ENCODE results near the gene TNFSF12.

Gene TNFSF12

DNA sequence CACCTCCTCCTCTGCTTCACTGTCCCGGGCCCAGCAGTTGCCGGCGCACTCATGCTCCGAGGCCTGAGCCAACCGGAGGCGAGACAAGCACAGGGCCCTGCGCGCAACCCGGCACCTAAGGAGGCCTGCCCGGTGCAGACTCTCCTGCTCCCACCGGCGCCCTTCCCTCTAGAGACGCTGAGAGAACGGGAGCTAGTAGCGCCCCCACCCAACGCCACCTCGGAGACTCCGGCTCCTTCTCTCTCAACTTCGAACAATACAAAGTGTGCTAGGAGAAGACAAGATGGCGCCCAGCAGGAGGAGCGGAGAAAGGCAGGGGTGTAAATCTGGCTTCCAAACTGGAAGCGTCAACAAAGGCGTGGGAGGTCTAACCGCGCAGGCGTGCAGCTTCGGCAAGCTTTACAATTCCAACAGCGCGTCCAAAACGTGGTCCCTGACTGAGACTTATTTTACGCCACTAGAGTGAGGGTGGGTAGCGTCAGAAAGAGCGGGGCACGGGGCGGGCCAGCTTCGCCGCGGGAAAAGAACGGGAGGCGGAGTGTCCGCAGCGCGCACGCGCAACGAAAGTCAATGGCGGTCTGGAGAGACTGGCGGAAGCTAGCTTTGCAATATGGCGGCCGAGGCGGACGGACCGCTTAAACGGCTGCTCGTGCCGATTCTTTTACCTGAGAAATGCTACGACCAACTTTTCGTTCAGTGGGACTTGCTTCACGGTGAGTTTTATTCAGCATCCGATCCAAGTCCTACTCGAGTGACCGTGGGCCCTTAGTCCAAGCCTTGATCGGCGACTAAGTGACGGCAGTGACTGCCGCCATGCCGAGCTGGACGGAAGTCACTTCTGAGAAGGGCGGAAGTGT is 34.6 kb downstream of the TNFSF12 start, which contains the start of gene MPDU1:
Gene MPDU1 (plus strand): TSS at position 600 of the 857 bp plus-strand sequence. CDS start 11 bp downstream, at position 611.
- DNase-seq (ENCODE audit: low read depth, low spot score), result peak; percentile 73
- peak within 1 kb of the TSS; percentile 81 for H3K4me3 ChIP-seq (ENCODE audit: low read depth, low read length)
- CTCF ChIA-PET, result interaction anchor here (1.0 to 5.1 kb wide), 4 partner anchors 23 to 303 kb away, joined by 3 to 57 read pairs (median 19); partner anchors contain the start of genes SENP3, TP53 and WRAP53
- POLR2A ChIA-PET, result interaction anchor here (0.6 to 3.6 kb wide), 6 partner anchors 9 to 103 kb away, joined by 4 to 45 read pairs (median 6); partner anchors contain the start of genes POLR2A, TP53 and WRAP53
- TF ChIP-seq, protein P1, sequence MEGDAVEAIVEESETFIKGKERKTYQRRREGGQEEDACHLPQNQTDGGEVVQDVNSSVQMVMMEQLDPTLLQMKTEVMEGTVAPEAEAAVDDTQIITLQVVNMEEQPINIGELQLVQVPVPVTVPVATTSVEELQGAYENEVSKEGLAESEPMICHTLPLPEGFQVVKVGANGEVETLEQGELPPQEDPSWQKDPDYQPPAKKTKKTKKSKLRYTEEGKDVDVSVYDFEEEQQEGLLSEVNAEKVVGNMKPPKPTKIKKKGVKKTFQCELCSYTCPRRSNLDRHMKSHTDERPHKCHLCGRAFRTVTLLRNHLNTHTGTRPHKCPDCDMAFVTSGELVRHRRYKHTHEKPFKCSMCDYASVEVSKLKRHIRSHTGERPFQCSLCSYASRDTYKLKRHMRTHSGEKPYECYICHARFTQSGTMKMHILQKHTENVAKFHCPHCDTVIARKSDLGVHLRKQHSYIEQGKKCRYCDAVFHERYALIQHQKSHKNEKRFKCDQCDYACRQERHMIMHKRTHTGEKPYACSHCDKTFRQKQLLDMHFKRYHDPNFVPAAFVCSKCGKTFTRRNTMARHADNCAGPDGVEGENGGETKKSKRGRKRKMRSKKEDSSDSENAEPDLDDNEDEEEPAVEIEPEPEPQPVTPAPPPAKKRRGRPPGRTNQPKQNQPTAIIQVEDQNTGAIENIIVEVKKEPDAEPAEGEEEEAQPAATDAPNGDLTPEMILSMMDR (IDR thresholded peaks at IDR 0.05; ENCODE audit: insufficient read depth, low read length, missing control alignments), result no peak

DNA sequence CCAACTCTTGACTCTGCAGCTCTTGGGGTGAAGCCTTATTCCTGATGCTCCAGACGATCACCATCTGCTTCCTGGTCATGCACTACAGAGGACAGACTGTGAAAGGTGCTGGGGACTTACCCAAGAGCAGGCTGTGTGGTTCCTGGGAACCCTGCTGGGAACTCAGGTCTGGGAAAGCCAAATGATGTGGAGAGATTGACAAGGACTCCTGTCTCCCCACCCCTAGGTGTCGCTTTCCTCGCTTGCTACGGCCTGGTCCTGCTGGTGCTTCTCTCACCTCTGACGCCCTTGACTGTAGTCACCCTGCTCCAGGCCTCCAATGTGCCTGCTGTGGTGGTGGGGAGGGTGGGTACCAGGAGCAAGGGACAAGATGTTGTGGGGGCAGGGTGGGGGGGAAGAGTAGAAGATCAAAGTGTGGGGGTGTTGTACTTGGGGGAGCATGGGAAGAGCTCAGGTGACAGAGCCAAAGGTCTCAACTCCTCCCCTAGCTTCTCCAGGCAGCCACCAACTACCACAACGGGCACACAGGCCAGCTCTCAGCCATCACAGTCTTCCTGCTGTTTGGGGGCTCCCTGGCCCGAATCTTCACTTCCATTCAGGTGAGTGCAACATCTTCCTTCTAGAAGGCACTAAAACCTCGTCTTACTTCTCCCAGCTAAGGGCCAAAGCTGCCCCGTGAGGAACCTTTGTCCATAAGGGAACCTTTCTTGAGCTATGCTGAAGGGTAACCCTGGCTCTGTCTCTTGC is 38.0 kb downstream of the TNFSF12 start:
- ChIA-PET POLR2A (interaction anchor here (0.6 to 4.4 kb wide), 10 partner anchors 8 to 236 kb away, joined by 3 to 31 read pairs (median 4); partner anchors contain the start of genes CD68, FXR2, POLR2A and SAT2), CTCF (interaction anchor here (0.9 to 5.1 kb wide), 8 partner anchors 11 to 101 kb away, joined by 3 to 57 read pairs (median 4); partner anchors contain the start of genes SENP3, TP53 and WRAP53)
- TF ChIP-seq, protein P1 (IDR thresholded peaks at IDR 0.05; ENCODE audit: insufficient read depth, low read length, missing control alignments), result peak; percentile 12
- H3K4me3 ChIP-seq (ENCODE audit: low read depth, low read length), result no peak overlapping the region
- DNase-seq (ENCODE audit: low read depth, low spot score), result no peak

DNA sequence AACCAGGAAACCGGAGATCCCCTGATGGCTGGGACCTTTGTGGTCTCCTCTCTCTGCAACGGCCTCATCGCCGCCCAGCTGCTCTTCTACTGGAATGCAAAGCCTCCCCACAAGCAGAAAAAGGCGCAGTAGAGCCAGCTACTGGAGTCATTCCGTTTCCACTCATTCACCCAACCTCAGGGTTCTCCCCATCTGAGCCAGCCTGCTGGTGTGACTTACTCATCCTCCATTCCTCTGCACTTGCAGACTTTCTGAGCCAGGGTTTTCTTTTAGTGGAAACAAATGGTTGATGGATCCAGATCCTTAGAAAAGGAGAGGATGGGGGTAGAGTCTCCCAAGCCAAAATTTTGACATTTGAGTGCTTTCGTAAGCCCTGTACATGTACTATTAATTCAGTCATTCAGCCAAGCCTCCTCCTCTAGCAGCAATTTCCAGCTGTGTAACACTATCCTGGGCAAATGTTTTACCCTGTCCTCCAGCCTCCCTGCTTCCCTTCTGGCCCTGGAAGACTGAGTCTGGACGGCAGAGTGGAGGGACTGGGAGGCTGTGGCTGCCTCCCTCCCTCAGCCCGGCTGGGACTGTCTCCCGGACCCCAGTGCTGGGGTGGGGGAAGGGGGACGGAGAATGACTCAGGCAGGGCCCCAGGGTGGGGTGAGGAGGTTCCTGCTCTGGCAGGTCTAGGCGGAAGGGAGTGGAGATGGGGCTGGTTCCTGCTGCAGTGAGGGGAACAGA is 38.7 kb downstream of the TNFSF12 start:
- peak; percentile 86 for DNase-seq (ENCODE audit: low read depth, low spot score)
- H3K4me3 ChIP-seq (ENCODE audit: low read depth, low read length), result peak overlapping the region; percentile 23; the same call in 1 of the 2 replicates
- TF ChIP-seq, protein P1 (IDR thresholded peaks at IDR 0.05; ENCODE audit: insufficient read depth, low read length, missing control alignments), result peak; percentile 21
- ChIA-PET CTCF (interaction anchor here (0.9 to 5.1 kb wide), 8 partner anchors 9 to 100 kb away, joined by 3 to 57 read pairs (median 21); partner anchors contain the start of genes CD68, SENP3, TP53 and WRAP53), POLR2A (interaction anchor here (0.6 to 4.4 kb wide), 10 partner anchors 9 to 236 kb away, joined by 3 to 31 read pairs (median 4); partner anchors contain the start of genes CD68, FXR2, POLR2A and SAT2)

DNA sequence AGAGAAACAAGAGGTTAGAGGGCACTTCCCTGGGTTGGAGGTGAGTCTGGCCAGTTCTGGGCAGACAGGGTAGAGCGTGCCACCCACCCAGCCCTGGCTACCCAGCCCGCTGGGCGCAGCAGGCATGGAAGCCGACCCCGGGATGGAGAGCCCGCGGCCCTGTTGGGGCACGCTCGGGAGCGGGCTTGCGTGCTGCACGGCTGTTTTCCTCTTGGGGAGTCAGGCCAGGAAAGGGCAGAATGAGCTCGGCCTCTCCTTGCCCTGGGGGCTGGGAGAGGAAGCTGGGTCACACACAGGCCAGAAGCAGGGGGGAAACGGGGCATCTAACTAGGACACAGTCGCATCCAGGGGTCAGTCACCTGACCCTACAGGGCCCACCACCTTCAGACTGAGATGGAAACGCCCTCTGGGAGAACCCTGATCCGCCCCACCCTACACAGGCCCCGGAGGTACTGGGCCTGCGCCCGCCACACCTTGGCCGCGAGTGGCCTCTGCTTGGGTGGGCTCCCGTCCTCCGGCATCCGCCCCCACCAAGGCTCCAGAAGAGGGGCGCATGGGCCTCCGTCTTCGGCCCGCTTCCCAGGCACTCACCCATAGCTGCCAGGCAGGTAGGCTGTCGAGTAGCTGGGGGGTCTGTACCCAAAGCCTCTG is 39.8 kb downstream of the TNFSF12 start:
- DNase-seq (ENCODE audit: low read depth, low spot score), result no peak
- CTCF ChIA-PET, result interaction anchor here (0.7 to 4.5 kb wide), 32 partner anchors 10 to 543 kb away, joined by 3 to 61 read pairs (median 6); partner anchors contain the start of genes ATP1B2, CD68, DNAH2 and FXR2
- POLR2A ChIA-PET, result interaction anchor here (0.5 to 4.4 kb wide), 7 partner anchors 10 to 193 kb away, joined by 3 to 31 read pairs (median 4); partner anchors contain the start of genes CD68, FXR2 and WRAP53
- H3K4me3 ChIP-seq (ENCODE audit: low read depth, low read length), result no peak overlapping the region; the same call in 1 of the 2 replicates
- TF ChIP-seq, protein P1 (IDR thresholded peaks at IDR 0.05; ENCODE audit: insufficient read depth, low read length, missing control alignments), result no peak

All from AG04449 (cell line).